GM12873 (cell line): Measurements from ENCODE around the gene FCRL3.

Experiments used
- TF ChIP-seq, protein P1 (sequence below): IDR thresholded peaks from 2 replicates; pipeline ENCODE4 v1.5.1; 2012; ENCODE audit warnings: low read depth, mild to moderate bottlenecking, moderate library complexity, low read length, control low read depth; ENCODE audit not compliant: insufficient read depth; ENCODE audit errors: missing control alignments

FCRL3 gene

DNA sequence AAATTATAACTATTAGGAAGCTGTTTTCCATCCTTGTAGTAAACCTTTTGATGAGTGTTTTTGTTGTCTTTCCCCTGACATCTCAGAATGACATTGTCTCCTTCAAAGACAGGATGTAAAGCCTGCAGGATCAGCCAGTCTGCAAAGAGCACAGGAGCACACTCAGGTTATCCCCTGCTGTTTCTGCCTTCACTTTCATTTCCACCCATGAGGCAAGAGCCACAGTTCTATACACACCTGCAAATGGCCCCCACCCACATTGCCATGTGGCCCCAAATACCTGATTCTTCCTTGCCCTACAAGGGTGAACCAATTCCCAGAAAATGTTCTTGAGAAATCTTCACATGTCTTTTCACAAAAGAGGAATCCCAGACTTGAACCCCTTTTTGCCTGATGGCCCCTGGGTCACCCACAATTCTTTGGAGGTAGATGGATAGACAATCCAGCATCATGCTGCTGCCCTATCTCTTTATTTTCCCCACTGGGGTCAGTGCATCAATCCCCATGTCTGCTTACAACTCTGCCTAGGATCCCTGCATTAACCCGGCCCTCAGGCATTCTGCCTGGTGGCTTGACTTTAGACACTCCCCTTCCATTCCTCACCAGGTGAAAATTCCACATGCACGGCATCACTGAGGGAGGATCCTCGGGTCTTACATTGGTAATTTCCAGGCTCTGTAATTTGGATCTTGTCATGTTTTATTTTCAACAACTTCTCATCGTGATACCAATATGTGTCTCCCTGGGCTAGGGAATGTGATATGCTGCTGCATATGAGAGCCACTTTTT is 2.6 kb downstream of the FCRL3 start:
- TF ChIP-seq, protein P1, sequence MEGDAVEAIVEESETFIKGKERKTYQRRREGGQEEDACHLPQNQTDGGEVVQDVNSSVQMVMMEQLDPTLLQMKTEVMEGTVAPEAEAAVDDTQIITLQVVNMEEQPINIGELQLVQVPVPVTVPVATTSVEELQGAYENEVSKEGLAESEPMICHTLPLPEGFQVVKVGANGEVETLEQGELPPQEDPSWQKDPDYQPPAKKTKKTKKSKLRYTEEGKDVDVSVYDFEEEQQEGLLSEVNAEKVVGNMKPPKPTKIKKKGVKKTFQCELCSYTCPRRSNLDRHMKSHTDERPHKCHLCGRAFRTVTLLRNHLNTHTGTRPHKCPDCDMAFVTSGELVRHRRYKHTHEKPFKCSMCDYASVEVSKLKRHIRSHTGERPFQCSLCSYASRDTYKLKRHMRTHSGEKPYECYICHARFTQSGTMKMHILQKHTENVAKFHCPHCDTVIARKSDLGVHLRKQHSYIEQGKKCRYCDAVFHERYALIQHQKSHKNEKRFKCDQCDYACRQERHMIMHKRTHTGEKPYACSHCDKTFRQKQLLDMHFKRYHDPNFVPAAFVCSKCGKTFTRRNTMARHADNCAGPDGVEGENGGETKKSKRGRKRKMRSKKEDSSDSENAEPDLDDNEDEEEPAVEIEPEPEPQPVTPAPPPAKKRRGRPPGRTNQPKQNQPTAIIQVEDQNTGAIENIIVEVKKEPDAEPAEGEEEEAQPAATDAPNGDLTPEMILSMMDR, result no peak

DNA sequence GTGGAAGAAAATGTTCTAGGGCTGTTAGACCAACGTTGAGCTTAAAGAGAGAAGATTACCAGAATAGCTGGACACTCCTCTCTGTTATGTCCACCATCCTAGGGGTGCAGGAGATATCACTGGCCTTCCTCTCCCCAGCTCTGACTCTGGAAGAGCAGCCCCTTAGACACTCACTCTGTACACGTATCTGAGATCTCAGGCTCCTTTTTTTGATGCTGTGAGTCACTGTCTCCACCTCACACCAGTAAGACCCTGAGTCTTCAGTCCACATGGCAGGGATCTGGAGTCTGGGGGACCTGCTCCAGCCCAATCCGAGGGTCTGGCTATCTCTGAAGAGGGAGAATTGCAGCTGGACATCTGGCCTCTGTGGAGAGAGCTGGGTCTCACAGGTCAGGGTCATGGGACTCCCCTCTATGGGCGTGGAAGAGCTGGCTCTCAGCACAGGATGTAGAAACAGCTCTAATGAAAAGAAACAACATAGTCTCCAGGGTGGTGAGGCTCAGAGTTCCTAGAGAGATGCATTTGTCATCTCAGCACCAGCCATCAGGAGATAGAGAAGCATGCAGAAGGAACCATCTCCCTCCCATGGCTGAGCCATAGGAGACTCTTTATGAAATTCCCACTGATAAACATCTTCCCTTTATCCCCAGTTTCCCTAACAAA is 3.5 kb downstream of the FCRL3 start:
- TF ChIP-seq, protein P1, result no peak

DNA sequence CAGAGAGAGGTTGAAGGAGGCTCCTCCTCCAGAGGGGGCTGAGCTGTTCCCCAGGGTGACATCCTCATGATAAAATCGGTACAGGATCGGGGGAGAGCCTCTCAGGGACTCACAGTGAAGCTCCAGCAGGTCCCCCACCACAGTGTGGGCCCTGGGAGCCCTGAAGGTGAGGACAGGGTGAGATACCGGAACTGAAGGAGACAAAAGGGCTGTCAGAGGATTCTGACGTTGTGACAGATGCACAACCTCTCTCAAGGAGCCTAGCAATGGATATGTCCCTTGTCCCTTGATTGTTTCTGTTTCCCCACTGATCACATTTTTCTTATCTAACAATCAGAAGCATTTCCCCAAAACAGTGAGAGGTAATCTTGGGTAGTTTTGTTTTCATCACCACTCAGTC is 5.2 kb downstream of the FCRL3 start:
- TF ChIP-seq, protein P1, result no peak

DNA sequence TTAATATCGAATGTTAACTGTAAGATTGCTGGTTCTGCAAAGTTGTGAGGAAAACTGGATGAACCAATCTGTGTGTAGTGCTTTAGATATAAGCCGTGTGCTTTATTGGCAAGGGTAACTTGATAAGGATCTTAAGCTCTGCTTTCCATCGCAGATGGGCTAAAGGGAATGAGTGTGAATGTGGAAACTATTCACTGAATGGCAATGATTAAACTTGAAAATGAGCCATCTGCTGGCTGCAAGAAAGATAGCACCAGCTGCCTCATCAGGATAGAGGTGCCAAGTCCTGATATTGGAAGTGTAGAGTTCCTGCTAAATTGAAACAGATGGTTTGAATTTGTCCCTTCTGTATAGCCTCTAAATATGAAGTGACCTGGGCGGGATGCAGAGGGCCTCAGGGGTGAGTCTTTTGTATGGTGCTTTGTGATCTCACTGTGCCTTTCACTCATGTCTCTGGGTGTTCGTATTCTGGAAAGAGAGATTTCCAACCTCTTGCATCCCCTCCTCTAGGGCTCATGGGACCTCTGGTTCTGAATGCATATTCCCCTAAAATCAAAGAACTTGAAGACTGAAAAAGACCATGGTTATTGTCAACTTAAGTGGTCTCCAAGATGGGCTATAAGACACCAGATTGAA is 9.2 kb downstream of the FCRL3 start:
- TF ChIP-seq, protein P1, result peak; percentile 76

DNA sequence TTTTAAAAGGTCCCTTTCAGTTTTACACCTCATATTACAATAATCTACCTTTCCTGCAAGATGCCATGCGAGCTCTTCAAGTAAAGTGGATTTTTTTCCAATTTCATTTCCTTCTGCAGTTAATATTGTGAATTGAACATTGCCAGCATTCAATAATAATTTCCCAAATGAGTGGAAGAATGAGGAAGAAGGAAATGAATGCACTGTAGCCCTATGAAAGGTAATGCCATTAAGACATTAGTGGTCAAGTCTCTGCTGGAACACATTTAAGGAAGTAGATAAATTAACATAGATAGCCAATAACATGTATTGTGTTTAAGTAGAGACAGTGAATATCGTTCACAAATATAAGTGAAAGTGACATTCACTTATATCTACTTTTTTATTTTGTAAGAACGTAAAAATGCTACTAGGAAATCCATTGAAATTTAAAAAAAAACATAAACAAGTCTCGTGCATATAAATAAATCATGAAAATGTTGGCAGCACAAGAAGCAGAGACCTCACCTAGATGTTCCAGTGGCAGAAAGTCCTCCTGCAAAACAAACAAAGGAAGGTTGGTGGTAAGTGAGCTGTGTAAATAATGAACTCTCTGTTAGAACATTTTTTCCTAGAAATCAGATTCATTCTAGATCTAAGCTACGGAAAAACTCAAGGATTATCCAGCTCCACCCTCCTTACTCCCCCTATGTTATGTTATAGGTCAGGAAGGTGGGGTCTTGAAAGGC is 17.7 kb downstream of the FCRL3 start:
- TF ChIP-seq, protein P1, result no peak

DNA sequence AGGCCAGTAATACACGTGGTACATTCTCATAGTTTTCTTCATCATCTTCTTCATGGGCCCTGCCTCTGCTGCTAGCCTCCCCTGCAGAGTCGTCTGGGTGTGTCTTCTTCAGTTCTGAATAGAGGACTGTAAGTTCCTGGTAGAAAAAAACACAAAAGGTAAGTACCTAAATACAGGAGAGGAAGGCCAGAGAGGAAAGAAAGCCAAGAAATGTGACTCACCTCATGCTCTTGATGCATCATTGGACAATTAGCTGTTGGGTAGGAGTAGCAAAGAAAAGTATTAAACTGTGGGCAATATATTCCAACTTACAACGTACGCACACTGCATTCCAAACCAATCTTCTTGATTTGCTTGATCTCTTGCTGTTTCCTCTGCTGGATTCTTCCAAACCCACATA is 21.8 kb downstream of the FCRL3 start:
- TF ChIP-seq, protein P1, result no peak
